HepG2 (cell line): Measurements from ENCODE around the gene ZNF33B. TPM values are rescaled to one million over a fixed set of nuclear protein-coding genes. Genes with fewer than 3 reads are reported as not detected.
A peak's percentile ranks its signal among the peaks of the same experiment; 100 is the strongest.

ENCODE experiments used
- KAT8 ChIP-seq: IDR thresholded peaks from 2 replicates; pipeline ENCODE4 v1.6.1; 2016; ENCODE audit warnings: missing genetic modification reagents, missing compliant biosample characterization
- LCORL ChIP-seq, 2 experiments: fragments of 450-650 bp in 1 of 2; sonication (generic) in 1 of 2; formaldehyde crosslinking in 1 of 2; IDR thresholded peaks; 2 replicates each; pipeline versions ENCODE4 v1.5.0 to v1.6.1; 2017 to 2020; ENCODE audit warnings: antibody characterized with exemption in 1 of 2, missing genetic modification reagents in 1 of 2
- MIXL1 ChIP-seq: IDR thresholded peaks from 2 replicates; pipeline ENCODE4 v1.6.1; 2016
- MTF1 ChIP-seq: sonication (generic); formaldehyde crosslinking; IDR thresholded peaks from 2 replicates; pipeline ENCODE4 v1.5.0; 2020; ENCODE audit warnings: missing genetic modification reagents
- NFE2L2 ChIP-seq: fragments of 150-350 bp; IDR thresholded peaks from 2 replicates; pipeline ENCODE4 v1.6.1; 2014; ENCODE audit warnings: low read length
- PAWR ChIP-seq: sonication (generic); formaldehyde crosslinking; IDR thresholded peaks from 2 replicates; pipeline ENCODE4 v1.4.0; 2020; ENCODE audit warnings: missing genetic modification reagents, mild to moderate bottlenecking, borderline replicate concordance
- PLRG1 ChIP-seq: fragments of 450-650 bp; conservative IDR thresholded peaks from 2 replicates; pipeline ENCODE4 v1.6.1; 2016
- SAFB2 ChIP-seq: sonication (generic); formaldehyde crosslinking; IDR thresholded peaks from 2 replicates; pipeline ENCODE4 v1.5.1; 2020; ENCODE audit warnings: missing genetic modification reagents, low read depth, mild to moderate bottlenecking, borderline replicate concordance
- SP5 ChIP-seq: IDR thresholded peaks from 2 replicates; pipeline ENCODE4 v1.6.1; 2016; ENCODE audit warnings: low read depth, borderline replicate concordance
- SRSF4 ChIP-seq: fragments of 200-400 bp; formaldehyde crosslinking; IDR thresholded peaks from one replicate; pipeline ENCODE4 v1.6.1; 2018; ENCODE audit warnings: mild to moderate bottlenecking, low read depth, low read length, moderate library complexity; ENCODE audit not compliant: poor library complexity, severe bottlenecking
- TOPORS ChIP-seq: sonication (generic); formaldehyde crosslinking; IDR thresholded peaks from 2 replicates; pipeline ENCODE4 v1.8.0; 2023; ENCODE audit warnings: mild to moderate bottlenecking, missing genetic modification reagents
- ZBTB7B ChIP-seq: sonication (generic); formaldehyde crosslinking; IDR thresholded peaks from 2 replicates; pipeline ENCODE4 v1.4.0; 2020; ENCODE audit warnings: missing genetic modification reagents
- ZNF317 ChIP-seq: sonication (generic); formaldehyde crosslinking; IDR thresholded peaks from 2 replicates; pipeline ENCODE4 v1.5.0; 2020; ENCODE audit warnings: mild to moderate bottlenecking, missing genetic modification reagents
- ZNF556 ChIP-seq: sonication (generic); formaldehyde crosslinking; IDR thresholded peaks from 2 replicates; pipeline ENCODE4 v1.4.0; 2020; ENCODE audit warnings: mild to moderate bottlenecking, missing genetic modification reagents, borderline replicate concordance
- ZNF615 ChIP-seq: sonication (generic); formaldehyde crosslinking; IDR thresholded peaks from 2 replicates; pipeline ENCODE4 v1.5.0; 2020; ENCODE audit warnings: mild to moderate bottlenecking, missing genetic modification reagents, borderline replicate concordance
- ZSCAN25 ChIP-seq: sonication (generic); formaldehyde crosslinking; IDR thresholded peaks from 2 replicates; pipeline ENCODE4 v1.8.0; 2022; ENCODE audit warnings: mild to moderate bottlenecking, missing genetic modification reagents
- polyA plus RNA-seq, 8 experiments: library from polyadenylated mRNA; depleted of rRNA in 3 of 8; stranded (reverse) in 7 of 8; unstranded in 1 of 8; fragments of >200 nt; fragmentation: Illumina TruSeq in 4 of 8; extraction: Trizol in 4 of 8; gene quantifications; 2 replicates each; pipeline versions ENCODE4 v1.2.1 to v1.2.3, GENCODE V29; 2011 to 2016; ENCODE audit warnings: low read depth in 4 of 8, missing spikeins in 1 of 8, mixed read lengths in 1 of 8; ENCODE audit not compliant: insufficient read depth in 1 of 8
- total RNA-seq, 5 experiments: library from RNA; depleted of rRNA; stranded (reverse); fragments of >200 nt; fragmentation: Illumina TruSeq; extraction: Trizol; gene quantifications; 2 replicates each; pipeline ENCODE4 v1.2.3, GENCODE V29; 2016; ENCODE audit warnings: low read depth in 1 of 5
- TF ChIP-seq, protein P1 (sequence below): sonication (generic); formaldehyde crosslinking; IDR thresholded peaks from 2 replicates; pipeline ENCODE4 v1.4.0; 2020; ENCODE audit warnings: missing genetic modification reagents
- TF ChIP-seq, protein P2 (sequence below): sonication (generic); formaldehyde crosslinking; IDR thresholded peaks from 2 replicates; pipeline ENCODE4 v1.4.0; 2020; ENCODE audit warnings: mild to moderate bottlenecking, missing genetic modification reagents
- TF ChIP-seq, protein P3 (sequence below): sonication (generic); formaldehyde crosslinking; IDR thresholded peaks from 2 replicates; pipeline ENCODE4 v1.5.1; 2020; ENCODE audit warnings: mild to moderate bottlenecking, missing genetic modification reagents
- TF ChIP-seq, protein P4 (sequence below): IDR thresholded peaks from 2 replicates; pipeline ENCODE4 v1.6.1; 2016; ENCODE audit warnings: control low read depth

ZNF33B gene
- total and polyA plus RNA-seq, 2 of the 13 experiments (the other 11 are each of a cell fraction or from before 2014, with no cell fraction given): 18.4 to 23.5 TPM

DNA sequence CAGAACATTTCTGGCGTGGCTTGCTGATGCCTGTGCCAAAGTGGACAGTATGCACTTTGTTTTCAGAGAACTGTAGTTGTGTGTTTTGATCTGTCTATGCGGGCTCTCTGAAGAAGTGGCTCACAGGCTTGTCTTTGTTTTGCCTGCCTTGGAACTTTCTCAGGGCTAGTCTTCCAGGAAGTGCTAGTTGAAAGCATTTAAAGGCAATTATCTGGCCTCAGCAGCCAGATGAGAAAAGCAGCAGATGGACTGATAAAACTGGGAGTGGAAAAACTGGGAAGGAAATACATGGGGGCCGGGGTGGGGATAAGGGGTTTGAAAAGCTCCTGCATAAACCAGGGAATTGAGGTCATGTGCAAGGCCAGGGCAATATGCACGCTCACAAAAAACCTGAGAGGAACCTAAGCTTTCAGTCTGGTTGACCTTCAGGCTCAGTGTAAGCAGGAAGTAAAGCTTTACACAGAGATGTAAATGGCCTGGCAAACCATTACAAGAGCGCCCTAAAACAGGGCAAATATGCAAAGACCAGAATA is 94.5 kb downstream of the ZNF33B start (continued):
- TF ChIP-seq, protein P1, sequence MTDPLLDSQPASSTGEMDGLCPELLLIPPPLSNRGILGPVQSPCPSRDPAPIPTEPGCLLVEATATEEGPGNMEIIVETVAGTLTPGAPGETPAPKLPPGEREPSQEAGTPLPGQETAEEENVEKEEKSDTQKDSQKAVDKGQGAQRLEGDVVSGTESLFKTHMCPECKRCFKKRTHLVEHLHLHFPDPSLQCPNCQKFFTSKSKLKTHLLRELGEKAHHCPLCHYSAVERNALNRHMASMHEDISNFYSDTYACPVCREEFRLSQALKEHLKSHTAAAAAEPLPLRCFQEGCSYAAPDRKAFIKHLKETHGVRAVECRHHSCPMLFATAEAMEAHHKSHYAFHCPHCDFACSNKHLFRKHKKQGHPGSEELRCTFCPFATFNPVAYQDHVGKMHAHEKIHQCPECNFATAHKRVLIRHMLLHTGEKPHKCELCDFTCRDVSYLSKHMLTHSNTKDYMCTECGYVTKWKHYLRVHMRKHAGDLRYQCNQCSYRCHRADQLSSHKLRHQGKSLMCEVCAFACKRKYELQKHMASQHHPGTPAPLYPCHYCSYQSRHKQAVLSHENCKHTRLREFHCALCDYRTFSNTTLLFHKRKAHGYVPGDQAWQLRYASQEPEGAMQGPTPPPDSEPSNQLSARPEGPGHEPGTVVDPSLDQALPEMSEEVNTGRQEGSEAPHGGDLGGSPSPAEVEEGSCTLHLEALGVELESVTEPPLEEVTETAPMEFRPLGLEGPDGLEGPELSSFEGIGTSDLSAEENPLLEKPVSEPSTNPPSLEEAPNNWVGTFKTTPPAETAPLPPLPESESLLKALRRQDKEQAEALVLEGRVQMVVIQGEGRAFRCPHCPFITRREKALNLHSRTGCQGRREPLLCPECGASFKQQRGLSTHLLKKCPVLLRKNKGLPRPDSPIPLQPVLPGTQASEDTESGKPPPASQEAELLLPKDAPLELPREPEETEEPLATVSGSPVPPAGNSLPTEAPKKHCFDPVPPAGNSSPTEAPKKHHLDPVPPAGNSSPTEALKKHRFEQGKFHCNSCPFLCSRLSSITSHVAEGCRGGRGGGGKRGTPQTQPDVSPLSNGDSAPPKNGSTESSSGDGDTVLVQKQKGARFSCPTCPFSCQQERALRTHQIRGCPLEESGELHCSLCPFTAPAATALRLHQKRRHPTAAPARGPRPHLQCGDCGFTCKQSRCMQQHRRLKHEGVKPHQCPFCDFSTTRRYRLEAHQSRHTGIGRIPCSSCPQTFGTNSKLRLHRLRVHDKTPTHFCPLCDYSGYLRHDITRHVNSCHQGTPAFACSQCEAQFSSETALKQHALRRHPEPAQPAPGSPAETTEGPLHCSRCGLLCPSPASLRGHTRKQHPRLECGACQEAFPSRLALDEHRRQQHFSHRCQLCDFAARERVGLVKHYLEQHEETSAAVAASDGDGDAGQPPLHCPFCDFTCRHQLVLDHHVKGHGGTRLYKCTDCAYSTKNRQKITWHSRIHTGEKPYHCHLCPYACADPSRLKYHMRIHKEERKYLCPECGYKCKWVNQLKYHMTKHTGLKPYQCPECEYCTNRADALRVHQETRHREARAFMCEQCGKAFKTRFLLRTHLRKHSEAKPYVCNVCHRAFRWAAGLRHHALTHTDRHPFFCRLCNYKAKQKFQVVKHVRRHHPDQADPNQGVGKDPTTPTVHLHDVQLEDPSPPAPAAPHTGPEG (CRISPR knock-in tag): no peak
- TF ChIP-seq KAT8 (CRISPR knock-in tag) (peak; percentile 61), ZNF615 (CRISPR knock-in tag) (no peak), SP5 (CRISPR knock-in tag) (no peak), ZNF556 (CRISPR knock-in tag) (no peak), TOPORS (CRISPR knock-in tag) (no peak), ZSCAN25 (no peak), PAWR (no peak), ZNF317 (CRISPR knock-in tag) (0 out of 2 replicates have a peak, but pooled peaks have one; percentile 53), MIXL1 (CRISPR knock-in tag) (0 out of 2 replicates have a peak, but pooled peaks have one; percentile 31), SAFB2 (no peak), SRSF4 (no peak), ZBTB7B (CRISPR knock-in tag) (no peak), NFE2L2 (no peak), PLRG1 (no peak), MTF1 (CRISPR knock-in tag) (no peak), LCORL (IDR thresholded peaks at IDR 0.05) (no peak), LCORL (CRISPR knock-in tag; IDR thresholded peaks at IDR 0.05) (peak; percentile 77)
- TF ChIP-seq, protein P2, sequence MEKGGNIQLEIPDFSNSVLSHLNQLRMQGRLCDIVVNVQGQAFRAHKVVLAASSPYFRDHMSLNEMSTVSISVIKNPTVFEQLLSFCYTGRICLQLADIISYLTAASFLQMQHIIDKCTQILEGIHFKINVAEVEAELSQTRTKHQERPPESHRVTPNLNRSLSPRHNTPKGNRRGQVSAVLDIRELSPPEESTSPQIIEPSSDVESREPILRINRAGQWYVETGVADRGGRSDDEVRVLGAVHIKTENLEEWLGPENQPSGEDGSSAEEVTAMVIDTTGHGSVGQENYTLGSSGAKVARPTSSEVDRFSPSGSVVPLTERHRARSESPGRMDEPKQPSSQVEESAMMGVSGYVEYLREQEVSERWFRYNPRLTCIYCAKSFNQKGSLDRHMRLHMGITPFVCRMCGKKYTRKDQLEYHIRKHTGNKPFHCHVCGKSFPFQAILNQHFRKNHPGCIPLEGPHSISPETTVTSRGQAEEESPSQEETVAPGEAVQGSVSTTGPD (CRISPR knock-in tag): no peak
- TF ChIP-seq, protein P3, sequence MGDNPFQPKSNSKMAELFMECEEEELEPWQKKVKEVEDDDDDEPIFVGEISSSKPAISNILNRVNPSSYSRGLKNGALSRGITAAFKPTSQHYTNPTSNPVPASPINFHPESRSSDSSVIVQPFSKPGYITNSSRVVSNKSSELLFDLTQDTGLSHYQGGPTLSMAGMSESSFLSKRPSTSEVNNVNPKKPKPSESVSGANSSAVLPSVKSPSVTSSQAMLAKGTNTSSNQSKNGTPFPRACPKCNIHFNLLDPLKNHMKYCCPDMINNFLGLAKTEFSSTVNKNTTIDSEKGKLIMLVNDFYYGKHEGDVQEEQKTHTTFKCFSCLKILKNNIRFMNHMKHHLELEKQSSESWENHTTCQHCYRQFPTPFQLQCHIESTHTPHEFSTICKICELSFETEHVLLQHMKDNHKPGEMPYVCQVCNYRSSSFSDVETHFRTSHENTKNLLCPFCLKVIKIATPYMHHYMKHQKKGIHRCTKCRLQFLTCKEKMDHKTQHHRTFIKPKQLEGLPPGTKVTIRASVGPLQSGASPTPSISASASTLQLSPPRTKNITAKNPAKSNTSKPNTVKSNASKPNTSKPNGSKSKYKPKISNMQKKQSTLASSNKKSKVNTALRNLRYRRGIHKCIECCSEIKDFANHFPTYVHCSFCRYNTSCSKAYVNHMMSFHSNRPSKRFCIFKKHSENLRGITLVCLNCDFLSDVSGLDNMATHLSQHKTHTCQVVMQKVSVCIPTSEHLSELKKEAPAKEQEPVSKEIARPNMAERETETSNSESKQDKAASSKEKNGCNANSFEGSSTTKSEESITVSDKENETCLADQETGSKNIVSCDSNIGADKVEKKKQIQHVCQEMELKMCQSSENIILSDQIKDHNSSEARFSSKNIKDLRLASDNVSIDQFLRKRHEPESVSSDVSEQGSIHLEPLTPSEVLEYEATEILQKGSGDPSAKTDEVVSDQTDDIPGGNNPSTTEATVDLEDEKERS (CRISPR knock-in tag): no peak
- TF ChIP-seq, protein P4, sequence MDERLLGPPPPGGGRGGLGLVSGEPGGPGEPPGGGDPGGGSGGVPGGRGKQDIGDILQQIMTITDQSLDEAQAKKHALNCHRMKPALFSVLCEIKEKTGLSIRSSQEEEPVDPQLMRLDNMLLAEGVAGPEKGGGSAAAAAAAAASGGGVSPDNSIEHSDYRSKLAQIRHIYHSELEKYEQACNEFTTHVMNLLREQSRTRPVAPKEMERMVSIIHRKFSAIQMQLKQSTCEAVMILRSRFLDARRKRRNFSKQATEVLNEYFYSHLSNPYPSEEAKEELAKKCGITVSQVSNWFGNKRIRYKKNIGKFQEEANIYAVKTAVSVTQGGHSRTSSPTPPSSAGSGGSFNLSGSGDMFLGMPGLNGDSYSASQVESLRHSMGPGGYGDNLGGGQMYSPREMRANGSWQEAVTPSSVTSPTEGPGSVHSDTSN: no peak
